Choroid plexus epithelial cell (primary cell): Measurements from ENCODE around the gene OXNAD1.

Source experiments
- DNase-seq: peaks from one replicate; pipeline ENCODE4 v3.0.0-alpha.2; 2010; ENCODE audit warnings: low read depth
- H3K4me3 ChIP-seq: 2 replicates; pipeline ENCODE4 v1.5.1; 2011; ENCODE audit warnings: low read depth, mild to moderate bottlenecking, control low read depth, low read length, moderate library complexity
- CTCF ChIP-seq: conservative IDR thresholded peaks from 2 replicates; pipeline ENCODE4 v1.5.1; 2011; ENCODE audit warnings: low read depth, mild to moderate bottlenecking, control low read depth, inconsistent platforms, low read length, moderate library complexity

OXNAD1 gene

GRCh38 chr3:16350597-16351318, 85.7 kb downstream of the OXNAD1 start:
- no peak overlapping the region for H3K4me3 ChIP-seq
- no peak for TF ChIP-seq CTCF
- DNase-seq: no peak

GRCh38 chr3:16352428-16352827, 87.4 kb downstream of the OXNAD1 start:
- no peak for TF ChIP-seq CTCF
- DNase-seq: no peak
- no peak overlapping the region for H3K4me3 ChIP-seq

- TF ChIP-seq CTCF: no peak
- DNase-seq: no peak
- H3K4me3 ChIP-seq: no peak overlapping the region
Observed at GRCh38 chr3:16354291-16354690, 89.3 kb downstream of the OXNAD1 start.
